ENCODE data around the gene SFTA2.

GRCh38 chr6:30937265-30937664, 5.3 kb upstream of the SFTA2 start:
- TF ChIP-seq POLR2A (IDR thresholded peaks at IDR 0.05; ENCODE audit: low read depth, low read length) (no peak), POLR2AphosphoS5 (IDR thresholded peaks at IDR 0.05; ENCODE audit: low read depth, low read length) (no peak)

All from GM12892 (cell line).